SU-DHL-6 (cell line): ENCODE results near the gene CYBA.

Experiments used
- CTCF ChIP-seq: fragments of 200-600 bp; sonication (generic); IDR thresholded peaks from one replicate; pipeline ENCODE4 v1.5.1; 2017; ENCODE audit warnings: antibody characterized with exemption, mild to moderate bottlenecking, low read length, moderate library complexity; ENCODE audit not compliant: insufficient read depth, poor library complexity, severe bottlenecking
- EZH2phosphoT487 ChIP-seq: fragments of 200-600 bp; sonication (generic), shearing (Covaris generic); conservative IDR thresholded peaks from 2 replicates; pipeline ENCODE4 v1.6.1; 2018; ENCODE audit warnings: mild to moderate bottlenecking, antibody characterized with exemption, low read length, moderate library complexity, mixed read lengths

GRCh38 chr16:88697831-88698615 lies 47.2 kb upstream of the CYBA start:
- TF ChIP-seq CTCF (no peak), EZH2phosphoT487 (no peak)
